Measurements from ENCODE around the gene SAP30BP. TPM values are rescaled to one million over a fixed set of nuclear protein-coding genes. Genes with fewer than 3 reads are reported as not detected.

The SAP30BP gene
- total and polyA plus RNA-seq, 10 of the 15 experiments (the other 5 are each of a cell fraction or from before 2014, with no cell fraction given) = 57.9 to 166 (median 94.5) TPM

DNA sequence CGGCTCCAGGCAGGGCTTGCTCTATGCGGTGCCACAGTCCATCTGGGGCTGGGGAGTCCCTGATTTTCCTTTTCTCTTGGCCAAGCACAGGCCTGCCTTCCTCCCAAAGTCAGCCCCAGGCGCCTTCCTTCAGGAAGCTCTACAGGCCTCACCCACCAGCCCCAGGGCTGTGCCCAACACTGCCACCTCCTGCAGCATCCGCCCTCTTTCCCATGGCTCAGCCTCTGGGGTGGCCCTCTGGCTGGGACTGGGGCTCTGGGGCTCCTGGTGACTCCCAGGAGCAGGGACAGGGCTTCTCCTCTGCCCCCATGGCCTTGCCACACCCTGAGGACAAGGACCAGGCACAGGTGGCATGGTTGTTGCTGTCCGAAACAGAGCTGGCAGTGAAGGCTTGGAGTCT, 54.9 kb downstream of the SAP30BP start (continued):
- TF ChIP-seq ZZZ3 (IDR thresholded peaks at IDR 0.05; ENCODE audit: control insufficient read depth, insufficient read length, low read depth) (no peak), GATAD2B (conservative IDR thresholded peaks at IDR 0.05; ENCODE audit: low read depth) (no peak)

DNA sequence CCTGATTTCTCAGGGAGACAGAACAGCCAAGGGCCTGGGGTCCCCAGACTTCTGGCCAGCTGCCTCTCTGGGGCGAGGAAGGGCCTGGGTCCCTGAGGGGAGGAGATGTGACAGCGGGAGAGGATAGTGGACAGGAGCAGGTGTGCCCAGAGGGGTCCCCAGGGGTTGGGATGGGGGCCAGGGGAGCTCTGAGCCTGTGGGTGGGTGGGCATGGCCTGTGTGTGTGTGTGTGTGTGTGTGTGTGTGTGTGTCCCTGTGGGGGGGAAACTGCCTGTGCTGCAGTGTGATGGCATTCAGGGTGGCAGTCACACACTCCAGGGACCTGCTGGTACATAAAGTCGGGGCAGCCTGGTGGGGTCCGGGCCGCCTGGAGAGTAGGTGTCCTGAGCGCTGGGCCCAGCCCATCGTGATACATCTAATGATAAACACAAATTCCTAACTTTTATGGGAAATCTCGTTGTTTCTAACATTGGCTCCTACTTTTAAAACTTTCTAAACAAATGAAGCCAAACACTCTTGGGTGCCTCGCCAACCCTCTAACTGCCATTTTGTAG, 55.5 kb downstream of the SAP30BP start:
- ATAC-seq = no peak

More for the DNA sequence above, 55.5 kb downstream of the SAP30BP start:
- Histone ChIP-seq H3K36me3 (ENCODE audit: control insufficient read depth in 2 of 2, insufficient read depth in 2 of 2, low read length in 1 of 2) (no peaks in the 10 kb centered on the region), H3K27ac (ENCODE audit: control insufficient read depth, insufficient read depth) (no peak overlapping the region), H3K9me3 (replicated peaks; ENCODE audit: control insufficient read depth, insufficient read depth, low read length) (no peaks in the 10 kb centered on the region), H3K27me3 (replicated peaks in 1 of 2; ENCODE audit: control insufficient read depth in 2 of 2, insufficient read depth in 2 of 2, low read length in 1 of 2) (peaks cover 0 to 1% of the 10 kb centered on the region in 2 experiments; a peak in 2 of 4 replicates), H3K4me2 (ENCODE audit: control insufficient read depth, insufficient read depth) (no peak overlapping the region), H3K9ac (ENCODE audit: control insufficient read depth, insufficient read depth, low read length) (no peak overlapping the region), H3K4me1 (ENCODE audit: control insufficient read depth, insufficient read depth, low read length) (no peaks in the 10 kb centered on the region), H3K4me3 (no peak overlapping the region), H3K79me2 (ENCODE audit: control insufficient read depth, insufficient read depth, low read length) (no peaks in the 10 kb centered on the region), H4K20me1 (ENCODE audit: control insufficient read depth, insufficient read depth) (no peaks in the 10 kb centered on the region), H2AFZ (ENCODE audit: control insufficient read depth, low read depth, low read length) (no peak overlapping the region)
- ChIA-PET POLR2A (no interaction called here), RAD21 (ENCODE audit: unreplicated experiment) (no interaction called here), SMC1A (ENCODE audit: uncharacterized antibody, unreplicated experiment) (no interaction called here), CTCF (no interaction called here)
- no peak for DNase-seq (ENCODE audit: low read depth, low spot score)
- FAIRE-seq = no peak
- 62% methylated on average over 8 of the region's 9 CpGs for WGBS (ENCODE audit: insufficient coverage, insufficient replicate concordance, low lambda C conversion rate, missing lambda C conversion rate)
- no TSS peak for BruUV-seq (replicated peaks)
- TF ChIP-seq, protein P1, sequence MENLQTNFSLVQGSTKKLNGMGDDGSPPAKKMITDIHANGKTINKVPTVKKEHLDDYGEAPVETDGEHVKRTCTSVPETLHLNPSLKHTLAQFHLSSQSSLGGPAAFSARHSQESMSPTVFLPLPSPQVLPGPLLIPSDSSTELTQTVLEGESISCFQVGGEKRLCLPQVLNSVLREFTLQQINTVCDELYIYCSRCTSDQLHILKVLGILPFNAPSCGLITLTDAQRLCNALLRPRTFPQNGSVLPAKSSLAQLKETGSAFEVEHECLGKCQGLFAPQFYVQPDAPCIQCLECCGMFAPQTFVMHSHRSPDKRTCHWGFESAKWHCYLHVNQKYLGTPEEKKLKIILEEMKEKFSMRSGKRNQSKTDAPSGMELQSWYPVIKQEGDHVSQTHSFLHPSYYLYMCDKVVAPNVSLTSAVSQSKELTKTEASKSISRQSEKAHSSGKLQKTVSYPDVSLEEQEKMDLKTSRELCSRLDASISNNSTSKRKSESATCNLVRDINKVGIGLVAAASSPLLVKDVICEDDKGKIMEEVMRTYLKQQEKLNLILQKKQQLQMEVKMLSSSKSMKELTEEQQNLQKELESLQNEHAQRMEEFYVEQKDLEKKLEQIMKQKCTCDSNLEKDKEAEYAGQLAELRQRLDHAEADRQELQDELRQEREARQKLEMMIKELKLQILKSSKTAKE (IDR thresholded peaks at IDR 0.05; ENCODE audit: low read depth, poor library complexity, severe bottlenecking) = no peak
- TF ChIP-seq NFYB (IDR thresholded peaks at IDR 0.05; ENCODE audit: insufficient read depth, low read depth, low read length) (no peak), DPF2 (IDR thresholded peaks at IDR 0.05) (no peak), POLR2AphosphoS5 (IDR thresholded peaks at IDR 0.05; ENCODE audit: low read length) (no peak), CBX3 (IDR thresholded peaks at IDR 0.05; ENCODE audit: borderline replicate concordance, low read depth) (no peak), SMARCA5 (IDR thresholded peaks at IDR 0.05) (no peak), MTA3 (IDR thresholded peaks at IDR 0.05; ENCODE audit: borderline replicate concordance, low read length) (no peak), HDAC6 (IDR thresholded peaks at IDR 0.05; ENCODE audit: unreplicated experiment) (no peak)
- TF ChIP-seq, protein P2, sequence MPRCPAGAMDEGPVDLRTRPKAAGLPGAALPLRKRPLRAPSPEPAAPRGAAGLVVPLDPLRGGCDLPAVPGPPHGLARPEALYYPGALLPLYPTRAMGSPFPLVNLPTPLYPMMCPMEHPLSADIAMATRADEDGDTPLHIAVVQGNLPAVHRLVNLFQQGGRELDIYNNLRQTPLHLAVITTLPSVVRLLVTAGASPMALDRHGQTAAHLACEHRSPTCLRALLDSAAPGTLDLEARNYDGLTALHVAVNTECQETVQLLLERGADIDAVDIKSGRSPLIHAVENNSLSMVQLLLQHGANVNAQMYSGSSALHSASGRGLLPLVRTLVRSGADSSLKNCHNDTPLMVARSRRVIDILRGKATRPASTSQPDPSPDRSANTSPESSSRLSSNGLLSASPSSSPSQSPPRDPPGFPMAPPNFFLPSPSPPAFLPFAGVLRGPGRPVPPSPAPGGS (IDR thresholded peaks at IDR 0.05; ENCODE audit: borderline replicate concordance, insufficient read depth, low read depth, low read length, poor library complexity, severe bottlenecking) = no peak
- in situ Hi-C loops (cut with MboI) = no loop called here
- intact Hi-C loops (cut with micrococcal nuclease; ENCODE audit: unreplicated experiment) = no loop called here
